ENCODE results near the gene CNBP.
A peak's percentile ranks its signal among the peaks of the same experiment; 100 is the strongest.

CNBP gene

DNA sequence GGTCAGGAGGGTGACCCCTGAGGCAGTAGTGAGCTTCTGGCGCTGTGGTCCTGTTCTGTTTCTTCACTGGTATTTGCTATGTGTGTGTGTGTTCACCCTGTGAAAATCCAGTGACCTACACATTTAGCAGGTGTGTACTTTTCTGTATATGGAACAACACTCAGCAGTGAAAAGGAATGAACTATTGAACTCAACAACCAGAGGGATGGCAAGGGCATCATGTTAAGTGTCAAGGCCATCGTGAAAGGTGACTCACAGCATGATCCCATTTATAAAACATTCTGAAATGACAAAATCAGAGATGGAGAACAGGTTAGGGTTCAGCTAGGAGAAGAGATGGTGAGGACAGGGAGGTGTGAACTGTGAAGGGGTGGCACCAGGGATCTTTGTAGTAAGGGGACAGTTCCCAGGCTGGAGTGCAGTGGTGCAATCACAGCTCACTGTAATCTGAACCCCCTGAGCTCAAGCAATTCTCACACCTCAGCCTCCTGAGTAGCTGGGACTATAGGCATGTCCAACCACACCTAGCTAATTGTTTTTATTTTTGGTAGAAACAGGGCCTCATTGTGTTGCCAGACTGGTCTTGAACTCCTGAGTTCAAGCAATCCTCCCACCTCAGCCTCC is 52.1 kb downstream of the CNBP start:
- no peak for DNase-seq (ENCODE audit: low read depth in 2 of 2)

DNA sequence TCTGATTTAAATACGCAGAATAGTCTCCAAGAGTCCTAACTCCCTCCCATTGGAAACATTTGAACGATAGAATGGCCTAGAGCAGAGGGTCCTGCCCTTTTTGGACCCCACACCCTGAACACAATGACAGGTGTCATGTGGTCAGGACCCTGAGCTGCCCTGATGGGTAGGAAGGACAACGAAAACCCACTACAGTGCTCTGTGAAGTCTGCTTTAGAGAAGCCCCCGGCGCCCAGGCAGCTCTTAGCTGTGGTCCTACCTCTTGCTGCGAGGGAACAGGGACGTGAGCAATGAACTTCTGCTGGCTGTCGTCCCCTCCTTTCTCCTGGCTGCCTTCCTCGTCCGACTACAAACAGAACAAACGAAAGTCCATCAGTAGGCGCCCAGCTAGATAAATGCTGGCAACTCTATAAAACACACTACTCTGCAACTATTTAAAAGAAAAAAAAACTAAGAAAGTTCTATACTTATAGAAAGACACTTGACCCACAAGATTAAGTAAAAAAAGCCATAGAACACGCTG is 53.3 kb downstream of the CNBP start:
- DNase-seq (ENCODE audit: low read depth in 2 of 2), result no peak

DNA sequence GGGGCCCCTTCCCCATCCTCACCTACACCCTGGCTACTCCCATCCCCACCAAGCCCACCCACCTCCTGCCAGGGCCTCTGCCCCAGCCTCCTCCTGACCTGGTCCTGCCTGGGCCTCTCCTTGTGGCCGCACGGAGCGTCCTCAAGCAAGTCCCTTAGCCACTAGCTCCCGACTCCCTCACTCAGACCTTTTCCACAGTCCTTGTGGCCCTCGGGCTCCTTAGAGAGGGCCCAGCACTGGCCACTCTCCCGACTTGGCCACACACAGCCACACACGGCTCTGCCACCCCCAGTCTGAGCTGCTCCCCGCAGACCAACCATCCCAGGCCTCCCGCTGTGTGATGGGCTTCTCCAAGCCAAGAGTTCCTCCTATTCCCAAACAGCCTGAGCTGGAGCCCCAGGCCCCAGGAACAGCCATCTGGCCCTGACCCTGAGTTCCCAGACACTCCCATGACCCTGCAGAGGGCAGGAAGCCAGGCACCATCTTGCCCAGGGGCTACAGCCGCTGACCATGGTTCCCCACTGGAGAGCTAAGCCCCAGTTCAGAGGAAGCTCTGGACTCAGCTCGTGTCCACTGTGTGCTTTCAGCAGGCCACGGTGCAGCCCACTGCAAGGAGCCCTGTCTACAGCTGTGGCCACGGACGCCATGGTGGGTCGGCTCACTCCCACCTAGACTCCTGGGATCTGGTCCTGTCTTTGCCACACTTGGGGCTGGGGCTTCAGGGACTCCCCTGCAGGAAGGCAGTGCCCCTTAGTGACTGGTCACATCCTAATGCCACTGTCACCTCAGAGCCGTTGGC is 55.1 kb downstream of the CNBP start:
- DNase-seq (ENCODE audit: low read depth in 2 of 2), result no peak

DNA sequence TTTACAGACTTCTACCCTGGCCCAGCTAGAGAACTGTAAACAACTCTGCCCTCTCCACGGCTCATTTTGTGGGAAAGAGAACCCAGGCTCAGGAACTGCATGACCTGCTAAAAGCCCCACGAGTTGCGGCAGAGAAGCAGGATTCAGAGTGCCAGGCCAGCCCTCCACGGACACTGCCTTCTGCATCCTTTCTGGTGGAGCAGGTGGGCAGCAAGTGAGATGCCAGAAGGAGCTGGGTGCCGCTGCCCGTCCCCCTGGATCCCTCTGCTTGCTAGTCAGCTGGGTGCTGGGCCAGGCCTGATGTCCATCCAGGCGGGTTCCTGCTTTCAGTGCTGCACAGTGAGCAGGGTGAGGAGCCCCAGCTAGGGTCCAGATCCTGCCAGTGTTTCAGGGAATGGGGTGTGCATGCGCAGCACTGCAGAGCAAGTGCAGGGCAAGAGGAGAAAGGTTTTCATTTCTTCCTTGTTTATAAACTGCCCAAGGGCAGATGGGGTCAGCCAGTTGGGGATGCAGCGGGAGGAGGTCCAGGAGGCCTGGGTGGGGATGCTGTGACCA is 56.9 kb downstream of the CNBP start:
- no peak for DNase-seq (ENCODE audit: low read depth in 2 of 2)

DNA sequence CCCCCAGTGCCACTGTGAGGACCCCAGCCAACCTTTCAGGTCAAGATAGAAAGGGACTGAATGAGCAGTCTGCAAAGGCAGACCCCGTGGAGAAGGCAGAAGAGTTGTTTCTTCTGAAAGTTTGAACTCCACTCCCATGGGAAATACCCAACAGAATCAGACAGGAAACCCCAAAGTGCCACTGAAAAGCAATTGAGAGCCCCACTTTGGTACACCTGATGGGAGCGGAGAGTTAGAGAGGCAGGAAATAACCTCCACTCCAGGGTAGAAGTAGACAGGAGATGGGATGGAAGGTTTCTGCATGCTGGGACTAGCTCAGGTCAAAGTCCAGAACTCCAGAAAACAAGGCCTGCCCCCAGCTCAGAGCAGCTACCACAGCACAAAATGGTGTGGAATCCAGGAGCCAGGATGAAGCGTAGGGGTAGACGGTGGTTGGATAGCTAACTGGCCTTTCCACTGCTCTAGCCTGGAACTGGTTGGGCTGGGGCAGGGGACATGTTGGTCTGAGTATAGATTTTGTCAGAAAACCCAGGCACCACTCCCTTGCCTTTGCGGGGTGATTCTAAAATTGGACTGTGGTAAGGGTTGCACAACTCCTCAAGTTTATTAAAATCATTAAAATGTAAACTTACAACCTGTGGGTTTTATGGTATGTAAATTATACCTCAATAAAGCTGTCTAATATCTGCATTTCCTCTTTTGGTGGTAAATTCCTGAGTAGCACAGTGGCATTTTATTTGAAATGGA is 60.2 kb downstream of the CNBP start:
- no peak for DNase-seq (ENCODE audit: low read depth in 2 of 2)

DNA sequence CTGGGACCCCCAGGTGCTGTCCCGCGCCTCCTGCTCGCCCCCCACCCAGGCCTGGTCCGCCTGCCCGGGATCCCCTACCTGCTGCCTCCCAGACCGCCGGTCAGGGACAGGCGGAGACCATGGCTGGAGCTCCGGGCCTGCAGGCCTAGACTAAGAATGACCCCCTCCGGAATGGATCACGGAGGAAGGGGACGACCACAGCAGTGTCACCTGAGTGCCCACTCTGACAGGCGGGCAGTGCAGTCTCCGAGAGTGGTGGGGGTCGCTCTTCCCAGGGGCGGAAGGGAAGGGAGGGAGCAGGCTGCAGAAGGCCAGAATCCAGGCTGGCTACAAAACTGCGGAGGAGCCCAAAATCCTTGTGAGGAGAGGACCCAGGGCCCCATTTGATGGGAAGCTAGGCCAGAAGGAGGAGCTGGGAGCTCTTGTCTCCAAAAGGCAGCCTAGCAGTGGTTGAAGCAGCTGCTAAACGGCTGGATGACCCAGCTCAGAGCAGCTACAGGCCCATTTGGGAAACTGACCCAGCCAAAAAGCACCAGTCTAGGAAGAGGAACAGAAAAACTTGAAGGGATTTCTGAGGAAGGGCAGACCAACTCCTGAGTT is 61.2 kb downstream of the CNBP start:
- no peak for DNase-seq (ENCODE audit: low read depth in 2 of 2)

DNA sequence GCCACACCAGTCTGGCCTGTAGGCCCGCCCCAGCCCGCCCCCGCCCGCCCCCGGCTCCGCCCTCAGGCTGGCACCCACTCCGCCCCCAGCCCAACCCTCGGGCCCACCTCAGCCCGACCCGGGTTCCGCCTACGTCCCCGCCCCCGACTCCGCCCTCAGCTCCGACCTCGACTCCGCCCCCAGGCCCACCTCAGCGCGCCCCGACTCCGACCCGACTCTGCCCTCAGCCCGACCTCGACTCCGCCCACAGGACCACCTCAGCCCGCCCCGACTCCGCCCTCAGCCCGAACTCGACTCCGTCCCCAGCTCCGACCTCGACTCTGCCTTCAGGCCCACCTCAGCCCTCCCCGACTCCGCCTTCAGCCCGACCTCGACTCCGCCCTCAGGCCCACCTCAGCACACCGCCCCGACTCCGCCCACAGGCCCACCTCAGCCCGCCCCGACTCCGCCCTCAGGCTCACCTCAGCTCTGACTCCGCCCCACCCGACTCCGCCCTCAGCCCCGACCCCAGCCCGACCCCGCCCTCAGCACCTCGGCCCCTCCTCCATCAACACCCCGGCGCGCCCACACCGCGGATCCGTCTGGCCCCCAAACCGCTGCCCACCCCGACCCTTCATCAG is 61.8 kb downstream of the CNBP start, which contains the start of gene RAB43:
RAB43 (minus strand) TSS at position 13 of the 620 bp plus-strand sequence. CDS start 315 bp downstream, outside the sequence.
- DNase-seq (ENCODE audit: low read depth in 2 of 2), result peak; percentile 68 to 78

DNA sequence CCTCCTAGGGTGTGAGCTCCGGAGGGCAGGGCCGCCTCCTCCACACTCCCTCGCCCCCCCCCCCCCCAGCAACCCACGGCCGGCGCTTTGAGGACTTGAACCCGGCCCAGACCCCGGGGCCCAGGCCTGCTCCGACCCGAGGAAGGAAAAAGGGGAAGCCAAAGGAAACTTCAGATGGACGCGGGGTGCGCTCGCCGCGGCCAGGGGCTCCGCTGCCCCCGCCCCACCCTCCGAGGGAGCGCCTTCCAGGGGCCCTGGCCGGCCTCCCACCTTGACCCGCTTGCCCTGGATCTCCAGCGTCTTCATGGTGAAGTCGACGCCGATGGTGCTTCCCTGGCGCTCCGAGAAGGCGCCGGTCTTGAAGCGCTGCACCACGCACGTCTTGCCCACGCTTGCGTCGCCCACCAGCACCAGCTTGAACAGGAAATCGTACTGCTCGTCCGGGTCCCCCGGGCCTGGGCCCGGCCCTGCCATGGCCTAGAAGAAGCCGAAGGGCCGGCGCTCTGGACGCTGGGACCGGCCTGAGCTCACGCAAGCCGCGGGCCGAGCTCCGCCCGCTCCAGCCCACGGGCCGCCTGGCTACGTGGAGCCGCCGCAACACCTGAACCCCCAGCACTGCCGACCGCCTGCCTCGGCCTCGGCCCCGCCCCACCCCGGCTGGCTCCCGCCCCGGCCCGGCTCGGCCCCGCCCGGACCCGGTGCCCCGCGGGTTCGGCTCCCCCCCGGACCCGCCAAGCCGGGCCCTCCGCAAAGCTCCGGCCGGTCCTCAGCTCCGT is 62.5 kb downstream of the CNBP start:
- DNase-seq (ENCODE audit: low read depth in 2 of 2), result peak in 1 of 2 donors; percentile 36

DNA sequence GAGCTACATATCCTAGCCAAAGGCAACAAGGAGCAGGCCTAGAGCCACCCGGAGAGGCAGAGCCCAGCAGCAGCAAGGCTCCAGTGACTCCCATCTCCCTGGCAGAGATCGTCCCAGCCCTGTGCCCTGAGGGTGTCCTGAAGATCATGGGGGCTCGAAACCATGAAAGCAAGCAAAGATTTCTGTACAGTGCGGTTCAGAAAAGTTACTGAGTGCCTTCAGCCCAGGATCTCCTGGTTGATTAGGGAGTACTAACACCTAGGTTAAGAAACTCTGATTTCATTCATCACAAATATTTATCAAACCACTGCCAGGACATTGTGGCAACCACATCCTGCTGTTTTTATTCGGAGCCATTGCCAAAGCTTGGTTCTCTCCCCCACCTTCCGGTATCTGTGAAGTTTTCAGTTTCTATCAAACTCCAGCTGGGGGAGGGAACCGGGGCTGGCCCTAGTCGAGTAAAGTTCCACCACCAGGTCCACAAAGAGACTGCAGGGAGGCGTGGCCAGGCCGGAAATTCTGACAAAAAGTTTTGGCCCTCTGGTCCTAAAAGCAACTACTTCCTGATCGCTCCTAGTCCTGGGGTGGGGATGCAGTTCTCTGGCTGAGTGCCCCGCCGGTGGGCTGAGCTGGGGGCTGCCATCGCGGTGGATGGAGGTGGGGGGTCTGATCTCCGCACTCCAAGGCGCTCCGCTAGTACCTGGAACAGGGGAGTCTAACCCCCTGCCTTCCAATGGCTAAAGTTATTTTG is 63.3 kb downstream of the CNBP start:
- peak; percentile 82 to 83 for DNase-seq (ENCODE audit: low read depth in 2 of 2)

DNA sequence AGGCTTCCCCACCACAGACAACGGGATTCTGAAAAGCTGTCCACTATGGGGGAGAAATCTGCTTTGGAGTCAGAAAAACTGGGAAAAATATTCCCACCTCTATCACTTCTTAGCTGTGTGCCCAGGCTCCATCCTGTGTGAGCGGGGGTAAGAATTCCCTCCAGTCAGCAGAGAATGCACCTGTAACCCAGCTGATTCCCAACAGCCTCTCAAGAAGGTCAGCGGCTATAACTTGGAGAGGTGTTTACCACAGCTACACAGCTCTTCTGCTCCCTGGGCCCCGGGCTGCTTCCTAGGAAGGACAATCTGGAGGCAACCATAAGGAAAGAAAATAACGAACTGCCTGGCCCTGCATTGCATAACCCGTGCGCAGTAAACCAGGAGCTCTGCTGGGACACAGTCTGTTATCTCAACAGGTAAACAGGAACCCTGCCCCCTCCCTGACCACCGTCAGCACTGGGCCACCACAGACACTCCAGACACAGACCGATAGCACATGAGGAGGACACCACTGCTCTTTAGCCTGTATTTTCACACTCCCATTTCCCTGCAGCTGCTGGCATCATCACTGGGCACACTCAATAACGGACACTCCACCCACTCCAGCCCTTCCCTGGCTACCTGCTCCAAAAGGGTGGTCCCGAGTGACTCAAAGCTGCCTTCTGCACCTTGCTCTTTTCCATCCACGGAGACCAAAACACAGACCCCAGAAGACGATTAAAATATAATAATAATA is 64.2 kb downstream of the CNBP start:
- DNase-seq (ENCODE audit: low read depth in 2 of 2), result no peak

DNA sequence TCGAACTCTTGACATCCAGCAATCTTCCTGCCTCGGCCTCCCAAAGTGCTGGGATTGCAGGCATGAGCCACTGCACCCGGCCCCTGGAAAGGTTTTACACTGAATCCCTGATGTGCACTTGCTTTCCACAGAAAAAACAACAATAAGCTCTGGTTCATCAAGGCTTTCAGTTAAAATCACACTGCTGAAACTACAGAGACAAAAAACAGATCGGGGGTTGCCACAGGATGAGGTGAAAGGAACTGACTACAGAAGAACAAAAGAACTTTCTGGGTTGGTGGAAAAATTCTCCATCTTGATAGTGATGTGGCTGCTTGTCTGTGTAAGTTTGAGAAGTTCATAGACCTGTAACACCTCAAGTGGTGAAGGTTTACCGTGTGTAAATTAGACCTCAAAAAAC is 65.0 kb downstream of the CNBP start:
- no peak for DNase-seq (ENCODE audit: low read depth in 2 of 2)
